ENCODE measurements around the gene UGT2B15.
"Not testable (repeated sequence)": the region's sequence is repeated elsewhere in the genome, so short reads cannot be mapped to it uniquely, and the experiment has no call there.

UGT2B15 gene

DNA sequence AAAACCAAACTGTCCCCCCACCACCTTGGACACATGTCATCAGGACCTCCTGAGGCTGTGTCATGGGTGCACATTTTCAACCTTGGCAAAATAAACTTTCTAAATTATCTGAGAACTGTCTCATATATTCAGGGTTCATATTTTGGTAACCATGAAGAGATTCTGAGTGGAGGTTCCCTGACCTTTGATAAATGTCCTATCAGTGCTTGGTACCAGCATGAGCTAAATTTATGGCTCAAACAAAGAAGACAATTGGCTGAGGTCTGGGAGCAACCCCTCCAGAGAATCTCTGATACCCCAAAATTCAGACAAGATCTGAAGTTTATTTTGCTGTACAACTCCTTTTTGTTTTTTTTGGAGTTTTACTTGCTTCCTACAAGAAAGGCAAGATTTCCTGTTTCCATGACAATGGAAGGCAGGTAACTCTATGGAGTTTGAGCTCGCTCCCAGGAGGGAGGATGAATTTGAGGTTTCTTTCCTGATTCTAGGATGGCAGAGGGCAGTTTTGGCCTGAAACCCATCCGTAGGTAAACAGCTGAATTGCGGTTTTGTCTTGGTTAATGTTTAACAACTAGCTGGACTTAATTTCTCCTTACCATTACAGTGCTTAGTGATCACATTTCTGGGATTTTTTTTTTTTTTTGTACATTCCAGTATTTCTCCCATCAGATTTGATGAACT lies 14.5 kb downstream of the UGT2B15 start:
- FAIRE-seq, result no peak

DNA sequence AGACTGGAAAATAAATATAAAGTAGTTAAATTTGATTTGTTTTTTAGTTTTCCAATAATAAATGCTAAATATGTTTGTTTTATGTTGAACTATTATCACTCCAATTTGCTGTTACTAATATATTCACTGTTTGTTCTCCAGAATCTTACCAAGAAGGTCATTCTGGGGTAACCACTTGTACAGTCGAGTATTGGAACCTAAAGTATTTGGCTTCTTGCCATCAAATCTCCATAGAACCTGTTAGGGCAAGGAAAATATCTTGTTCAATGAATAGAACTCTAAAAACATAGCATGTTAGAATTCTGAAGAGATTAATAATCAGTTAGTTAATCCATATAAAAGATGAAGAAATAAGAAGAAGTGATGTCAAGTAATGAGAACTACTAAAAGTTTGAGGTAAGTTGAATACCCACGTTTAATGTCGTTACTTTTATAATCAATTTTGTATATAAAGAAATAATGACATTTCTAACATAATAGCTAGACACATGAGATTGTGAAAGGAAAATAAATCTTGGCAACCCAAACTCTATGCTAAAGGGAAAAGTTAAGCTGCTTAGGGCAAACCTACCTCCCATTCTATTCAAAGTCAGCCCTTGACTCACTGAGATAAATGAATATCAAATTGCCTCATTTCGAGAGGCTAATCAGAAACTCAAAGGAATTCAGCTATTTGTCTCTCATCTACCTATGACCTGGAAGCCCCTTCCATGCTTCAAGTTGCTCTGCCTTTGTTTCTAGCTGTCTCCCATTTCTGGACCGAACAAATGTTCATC lies 15.3 kb downstream of the UGT2B15 start:
- no peak for FAIRE-seq

DNA sequence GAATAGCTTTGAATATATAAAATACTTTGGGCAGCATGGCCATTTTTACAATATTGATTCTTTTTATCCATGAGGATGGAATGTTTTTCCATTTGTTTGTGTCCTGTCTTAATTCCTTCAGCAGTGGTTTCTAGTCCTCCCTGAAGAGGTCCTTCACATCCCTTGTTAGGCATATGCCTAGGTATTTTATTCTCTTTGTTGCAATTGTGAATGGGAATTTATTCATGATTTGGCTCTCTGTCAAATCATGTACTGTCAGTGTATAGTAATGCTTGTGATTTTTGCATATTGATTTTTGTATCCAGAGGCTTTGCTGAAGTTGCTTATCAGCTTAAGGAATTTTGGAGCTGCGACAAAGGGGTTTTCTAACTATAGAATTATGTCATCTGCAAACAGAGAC lies 18.5 kb downstream of the UGT2B15 start:
- FAIRE-seq, result no peak

DNA sequence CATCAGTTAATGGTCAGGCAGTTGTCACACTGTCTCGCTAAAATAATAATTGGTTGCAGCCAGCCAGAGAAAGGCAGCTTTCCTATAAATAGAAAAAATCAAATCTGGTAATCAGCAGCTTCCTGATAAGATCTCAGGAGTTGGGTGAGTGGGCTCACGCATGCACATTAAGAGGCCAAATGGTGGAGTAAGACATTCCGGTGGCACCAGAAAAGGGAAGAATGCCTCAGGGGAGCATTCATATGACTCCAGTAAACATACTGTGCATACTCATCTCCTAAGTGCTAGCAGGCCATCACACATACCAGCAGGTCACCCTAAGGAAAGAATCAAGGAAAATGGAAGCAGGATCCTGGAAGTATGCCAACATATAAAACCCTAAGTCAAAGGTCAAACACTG lies 40.1 kb downstream of the UGT2B15 start:
- FAIRE-seq, result no peak

DNA sequence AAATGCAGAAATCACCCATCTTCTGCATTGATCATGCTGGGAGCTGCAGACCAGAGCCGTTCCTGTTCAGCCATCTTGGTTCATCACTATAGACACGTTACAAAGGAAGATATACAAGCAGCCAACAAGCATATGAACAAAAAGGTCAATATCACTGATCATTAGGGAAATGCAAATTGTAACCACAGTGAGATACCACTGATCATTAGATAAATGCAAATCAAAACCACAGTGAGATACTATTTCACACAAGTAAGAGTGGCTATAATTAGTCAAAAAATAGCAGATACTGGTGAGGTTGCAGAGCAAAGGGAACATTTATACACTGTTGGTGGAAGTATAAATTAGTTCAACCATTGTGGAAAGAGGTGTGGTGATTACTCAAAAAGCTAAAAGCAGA lies 47.7 kb downstream of the UGT2B15 start:
- not testable (repeated sequence) for FAIRE-seq

DNA sequence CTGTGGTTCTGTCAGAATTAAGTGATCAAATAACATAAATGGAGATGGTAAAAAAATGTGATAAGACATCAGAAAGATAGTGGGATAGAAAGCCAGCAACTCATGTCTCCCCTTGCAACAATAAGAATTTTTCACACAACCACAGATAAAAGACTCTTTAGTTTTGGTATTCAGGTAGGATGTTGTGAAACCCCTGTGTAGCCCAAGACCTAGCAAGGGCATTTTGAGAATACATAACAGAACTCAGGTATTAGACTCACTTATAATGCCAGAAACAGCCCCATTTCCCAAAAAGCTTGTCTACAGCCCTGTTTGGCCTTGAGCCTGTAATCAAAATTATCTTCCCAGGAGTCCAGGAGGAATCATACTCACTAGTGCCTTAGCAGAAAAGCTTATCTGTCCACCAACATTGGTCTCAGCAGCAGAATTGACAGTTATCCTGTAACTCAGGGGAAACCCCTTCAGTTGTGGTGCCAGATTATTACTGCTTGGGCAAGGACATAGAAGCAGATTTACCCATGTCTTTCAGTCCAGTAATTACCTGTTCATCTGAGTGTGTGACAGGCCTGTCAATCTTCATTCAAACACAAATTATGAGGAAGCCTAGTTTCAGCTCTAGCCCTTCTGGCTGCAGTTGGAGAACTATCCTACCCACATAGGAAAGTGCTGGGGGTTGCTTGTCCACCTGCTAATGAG lies 53.3 kb downstream of the UGT2B15 start:
- FAIRE-seq, result no peak

DNA sequence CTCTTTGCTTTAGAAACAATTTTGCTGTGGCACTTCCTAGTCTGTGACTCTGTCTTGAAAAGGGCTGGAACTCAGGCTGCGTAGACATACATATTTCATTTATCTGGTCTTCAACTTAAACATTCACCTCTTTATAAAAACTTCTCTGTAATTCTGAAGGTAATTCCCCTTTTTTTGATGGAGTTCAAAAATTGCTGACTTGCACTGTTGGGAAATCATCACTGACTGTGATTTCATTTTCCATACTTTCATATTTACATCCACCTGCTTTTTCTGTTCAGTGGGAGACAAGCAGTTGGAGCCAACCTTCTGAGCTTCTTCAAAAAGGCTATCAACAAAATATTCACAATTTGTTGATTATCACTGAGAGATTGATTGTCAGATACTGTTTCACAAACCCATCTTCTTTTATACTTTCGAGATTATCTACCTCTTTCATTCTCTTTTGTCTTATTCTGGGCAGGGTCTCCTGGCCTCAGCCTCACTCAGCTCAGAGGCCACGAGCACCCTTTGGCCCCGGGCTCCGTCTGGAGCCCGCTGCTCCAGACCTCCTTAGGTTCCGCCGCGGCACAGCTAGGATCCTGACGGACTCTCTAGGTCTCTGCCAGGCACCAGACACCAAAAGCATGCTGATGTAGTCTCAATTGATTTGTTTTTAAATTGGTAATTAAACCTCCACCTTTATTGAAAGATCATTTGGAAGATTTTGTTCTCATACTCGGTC lies 54.6 kb downstream of the UGT2B15 start:
- no peak for FAIRE-seq

DNA sequence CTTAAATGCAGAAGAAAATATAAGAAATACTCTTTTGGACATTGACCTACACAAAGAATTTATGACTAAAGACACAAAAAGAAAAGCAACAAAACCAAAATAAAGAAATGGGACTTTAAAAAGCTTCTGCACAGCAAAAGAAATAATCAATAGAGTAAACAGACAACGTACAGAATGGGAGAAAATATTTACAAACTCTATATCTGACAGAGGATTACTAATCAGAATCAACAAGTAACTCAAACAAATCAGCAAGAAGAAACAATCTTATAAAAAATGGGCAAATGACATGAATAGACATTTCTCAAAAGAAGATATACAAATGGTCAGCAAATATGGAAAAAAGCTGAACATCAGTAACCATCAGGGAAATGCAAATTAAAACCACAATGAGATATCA lies 56.7 kb downstream of the UGT2B15 start:
- FAIRE-seq, result no peak

DNA sequence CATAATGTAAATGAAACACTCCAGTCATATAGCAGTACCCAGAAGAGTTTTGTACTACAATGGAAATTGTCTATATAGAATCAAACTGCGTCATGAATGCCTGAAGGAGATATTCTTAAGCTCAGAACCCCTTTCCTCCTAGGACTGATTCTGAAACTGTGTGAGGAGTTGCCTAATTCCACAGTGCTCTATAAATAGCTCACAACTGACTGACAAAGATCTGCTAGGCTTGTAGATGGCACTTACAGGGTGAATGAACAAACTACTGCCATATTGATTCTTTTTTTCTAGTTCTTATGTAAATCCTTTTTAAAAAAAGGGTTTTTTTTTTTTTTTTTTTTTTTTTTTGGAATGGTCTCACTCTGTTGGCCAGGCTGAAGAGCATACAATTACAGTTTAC lies 64.2 kb downstream of the UGT2B15 start:
- no peak for FAIRE-seq

DNA sequence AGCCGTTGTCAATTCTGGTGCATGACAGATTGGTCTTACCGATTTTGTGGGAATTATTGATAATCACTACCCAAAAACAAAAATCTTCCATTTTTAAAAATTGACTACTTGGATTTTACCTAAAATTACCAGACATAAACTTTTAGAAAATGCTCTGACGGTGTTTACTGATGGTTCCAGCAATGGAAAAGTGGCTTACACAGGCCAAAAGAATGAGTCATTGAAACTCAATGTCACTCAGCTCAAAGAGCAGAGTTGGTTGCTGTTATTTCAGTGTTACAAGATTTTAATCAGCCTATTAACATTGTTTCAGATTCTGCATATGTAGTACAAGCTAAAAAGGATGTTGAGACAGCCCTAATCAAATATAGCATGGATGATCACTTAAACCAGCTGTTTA lies 71.3 kb downstream of the UGT2B15 start:
- no peak for FAIRE-seq

DNA sequence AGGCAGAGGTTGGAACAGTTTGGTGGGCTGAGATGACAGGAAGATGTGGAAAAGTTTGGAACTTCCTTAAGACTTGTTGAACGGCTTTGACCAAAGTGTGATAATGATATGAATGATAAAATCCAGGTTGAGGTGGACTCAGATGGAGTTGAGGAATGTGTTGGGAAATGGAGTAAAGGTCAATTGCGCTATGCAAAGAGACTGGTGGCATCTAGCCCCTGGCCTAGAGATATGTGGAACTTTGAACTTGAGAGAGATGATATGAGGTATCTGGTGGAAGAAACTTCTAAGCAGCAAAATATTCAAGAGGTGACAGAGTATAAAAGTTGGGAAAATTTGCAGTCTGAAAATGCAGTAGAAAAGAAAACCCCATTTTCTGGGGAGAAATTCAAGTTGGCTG lies 73.0 kb downstream of the UGT2B15 start:
- FAIRE-seq, result no peak
